ENCODE measurements around the gene LAPTM5. TPM values are rescaled to one million over a fixed set of nuclear protein-coding genes. Genes with fewer than 3 reads are reported as not detected.

The LAPTM5 gene
- total RNA-seq, 1 experiment from 2014 or later = 1.9 TPM

DNA sequence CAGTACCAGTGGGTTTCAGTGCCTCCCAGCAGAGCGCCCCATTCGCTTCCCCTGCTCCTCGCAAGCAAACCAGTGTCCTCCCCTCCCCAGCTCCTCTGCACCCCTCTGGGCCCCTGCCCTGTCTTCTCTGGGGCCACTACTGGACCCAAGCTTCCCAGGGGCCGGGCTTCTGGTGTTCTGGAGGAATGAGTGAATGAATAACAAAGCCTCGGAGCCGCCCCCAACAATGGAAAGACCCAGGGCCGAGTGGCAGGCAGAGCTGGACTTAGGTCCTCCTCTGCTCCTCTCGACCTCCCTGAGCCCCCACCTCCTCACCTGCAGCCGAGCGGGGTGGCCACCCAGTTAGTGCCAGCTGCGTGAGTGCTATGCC lies 71.8 kb downstream of the LAPTM5 start:
- intact Hi-C loops (cut with micrococcal nuclease; ENCODE audit: unreplicated experiment) (no loop called here), in situ Hi-C loops (cut with HindIII; ENCODE audit: low pct_unique_long_range_greater_than_20kb, low sequenced_read_pairs) (no loop called here)
- TF ChIP-seq, protein P1, sequence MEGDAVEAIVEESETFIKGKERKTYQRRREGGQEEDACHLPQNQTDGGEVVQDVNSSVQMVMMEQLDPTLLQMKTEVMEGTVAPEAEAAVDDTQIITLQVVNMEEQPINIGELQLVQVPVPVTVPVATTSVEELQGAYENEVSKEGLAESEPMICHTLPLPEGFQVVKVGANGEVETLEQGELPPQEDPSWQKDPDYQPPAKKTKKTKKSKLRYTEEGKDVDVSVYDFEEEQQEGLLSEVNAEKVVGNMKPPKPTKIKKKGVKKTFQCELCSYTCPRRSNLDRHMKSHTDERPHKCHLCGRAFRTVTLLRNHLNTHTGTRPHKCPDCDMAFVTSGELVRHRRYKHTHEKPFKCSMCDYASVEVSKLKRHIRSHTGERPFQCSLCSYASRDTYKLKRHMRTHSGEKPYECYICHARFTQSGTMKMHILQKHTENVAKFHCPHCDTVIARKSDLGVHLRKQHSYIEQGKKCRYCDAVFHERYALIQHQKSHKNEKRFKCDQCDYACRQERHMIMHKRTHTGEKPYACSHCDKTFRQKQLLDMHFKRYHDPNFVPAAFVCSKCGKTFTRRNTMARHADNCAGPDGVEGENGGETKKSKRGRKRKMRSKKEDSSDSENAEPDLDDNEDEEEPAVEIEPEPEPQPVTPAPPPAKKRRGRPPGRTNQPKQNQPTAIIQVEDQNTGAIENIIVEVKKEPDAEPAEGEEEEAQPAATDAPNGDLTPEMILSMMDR (IDR thresholded peaks at IDR 0.05) = no peak
- TF ChIP-seq POLR2AphosphoS5 (IDR thresholded peaks at IDR 0.05; ENCODE audit: low read depth, low read length) (no peak), SIN3A (IDR thresholded peaks at IDR 0.05; ENCODE audit: borderline replicate concordance, insufficient read depth, low read depth, low read length) (no peak), TCF7L2 (IDR thresholded peaks at IDR 0.05; ENCODE audit: low read depth, low read length) (no peak)
- TF ChIP-seq, protein P2, sequence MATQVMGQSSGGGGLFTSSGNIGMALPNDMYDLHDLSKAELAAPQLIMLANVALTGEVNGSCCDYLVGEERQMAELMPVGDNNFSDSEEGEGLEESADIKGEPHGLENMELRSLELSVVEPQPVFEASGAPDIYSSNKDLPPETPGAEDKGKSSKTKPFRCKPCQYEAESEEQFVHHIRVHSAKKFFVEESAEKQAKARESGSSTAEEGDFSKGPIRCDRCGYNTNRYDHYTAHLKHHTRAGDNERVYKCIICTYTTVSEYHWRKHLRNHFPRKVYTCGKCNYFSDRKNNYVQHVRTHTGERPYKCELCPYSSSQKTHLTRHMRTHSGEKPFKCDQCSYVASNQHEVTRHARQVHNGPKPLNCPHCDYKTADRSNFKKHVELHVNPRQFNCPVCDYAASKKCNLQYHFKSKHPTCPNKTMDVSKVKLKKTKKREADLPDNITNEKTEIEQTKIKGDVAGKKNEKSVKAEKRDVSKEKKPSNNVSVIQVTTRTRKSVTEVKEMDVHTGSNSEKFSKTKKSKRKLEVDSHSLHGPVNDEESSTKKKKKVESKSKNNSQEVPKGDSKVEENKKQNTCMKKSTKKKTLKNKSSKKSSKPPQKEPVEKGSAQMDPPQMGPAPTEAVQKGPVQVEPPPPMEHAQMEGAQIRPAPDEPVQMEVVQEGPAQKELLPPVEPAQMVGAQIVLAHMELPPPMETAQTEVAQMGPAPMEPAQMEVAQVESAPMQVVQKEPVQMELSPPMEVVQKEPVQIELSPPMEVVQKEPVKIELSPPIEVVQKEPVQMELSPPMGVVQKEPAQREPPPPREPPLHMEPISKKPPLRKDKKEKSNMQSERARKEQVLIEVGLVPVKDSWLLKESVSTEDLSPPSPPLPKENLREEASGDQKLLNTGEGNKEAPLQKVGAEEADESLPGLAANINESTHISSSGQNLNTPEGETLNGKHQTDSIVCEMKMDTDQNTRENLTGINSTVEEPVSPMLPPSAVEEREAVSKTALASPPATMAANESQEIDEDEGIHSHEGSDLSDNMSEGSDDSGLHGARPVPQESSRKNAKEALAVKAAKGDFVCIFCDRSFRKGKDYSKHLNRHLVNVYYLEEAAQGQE (IDR thresholded peaks at IDR 0.05; ENCODE audit: insufficient read depth in 1 of 2, low read depth in 2 of 2, low read length in 1 of 2) = no peak
- ATAC-seq (no peak), DNase-seq (ENCODE audit: low read depth, low spot score) (no peak)
- Histone ChIP-seq H3K27me3 (ENCODE audit: control insufficient read depth, insufficient read depth, low read length) (peaks cover 13% of the 10 kb centered on the region; the same call in 1 of the 2 replicates), H3K9me3 (ENCODE audit: control insufficient read depth, insufficient read depth, low read depth, low read length) (no peaks in the 10 kb centered on the region), H3K36me3 (ENCODE audit: control insufficient read depth, insufficient read depth, low read length) (no peaks in the 10 kb centered on the region), H3K4me1 (ENCODE audit: control insufficient read depth, insufficient read depth, low read length) (no peaks in the 10 kb centered on the region; the same call in 1 of the 2 replicates), H3K27ac (ENCODE audit: low read length) (no peak overlapping the region), H3K4me3 (ENCODE audit: low read depth in 2 of 2, low read length in 2 of 2) (no peak overlapping the region)
- ChIA-PET CTCF (no interaction called here), POLR2A (no interaction called here)
- BruUV-seq (replicated peaks) = no TSS peak

DNA sequence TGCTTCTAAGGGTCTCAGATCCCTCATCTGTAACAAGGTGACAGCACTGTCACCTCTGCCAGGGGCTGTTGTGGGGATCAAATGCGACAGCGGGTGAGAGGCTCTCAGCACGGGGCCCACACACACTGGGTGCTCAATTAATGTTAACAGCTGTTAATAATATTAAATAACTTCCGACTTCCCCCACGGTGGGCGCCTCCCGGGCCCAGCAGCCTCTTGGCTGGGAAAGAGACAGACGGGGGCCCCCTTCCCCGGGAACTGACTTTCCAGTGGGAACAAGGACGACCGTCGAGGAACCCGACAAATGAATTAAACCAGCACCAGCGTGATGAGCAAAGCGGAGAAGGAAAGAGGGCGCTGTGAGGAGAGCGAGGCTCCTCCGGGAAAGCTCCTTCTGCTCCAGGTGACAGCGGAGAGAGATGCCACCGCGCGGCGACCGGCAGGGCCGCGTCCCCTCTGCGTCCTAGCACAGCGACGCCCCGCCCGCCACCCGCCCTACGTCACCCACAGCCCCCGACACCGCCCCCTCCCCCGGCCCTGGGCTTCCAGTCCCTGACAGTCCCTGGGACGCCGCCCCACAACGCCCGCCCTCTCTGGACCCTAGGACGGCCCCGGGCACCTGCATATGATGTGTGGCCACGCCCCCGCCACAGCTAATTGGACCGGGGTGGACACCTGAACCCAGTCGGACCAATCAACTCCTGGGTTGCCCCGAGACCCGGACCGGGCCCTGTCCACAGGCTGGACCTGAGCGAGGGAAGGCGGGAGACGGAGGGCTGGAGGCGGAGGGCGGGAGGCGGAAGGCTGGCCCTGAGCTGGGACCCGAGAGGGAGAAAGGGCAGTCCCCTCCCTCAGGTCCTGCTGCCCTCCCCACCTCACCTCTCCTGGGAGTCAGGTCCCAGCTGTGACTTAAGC lies 72.4 kb downstream of the LAPTM5 start:
- peak; percentile 74 for ATAC-seq
- ChIA-PET CTCF (no interaction called here), POLR2A (no interaction called here)
- TF ChIP-seq POLR2AphosphoS5 (IDR thresholded peaks at IDR 0.05; ENCODE audit: low read depth, low read length) (no peak), TCF7L2 (IDR thresholded peaks at IDR 0.05; ENCODE audit: low read depth, low read length) (no peak), SIN3A (IDR thresholded peaks at IDR 0.05; ENCODE audit: borderline replicate concordance, insufficient read depth, low read depth, low read length) (no peak)
- TF ChIP-seq, protein P1 (IDR thresholded peaks at IDR 0.05) = no peak
- TF ChIP-seq, protein P2 (IDR thresholded peaks at IDR 0.05; ENCODE audit: insufficient read depth in 1 of 2, low read depth in 2 of 2, low read length in 1 of 2) = no peak
- H3K9me3 ChIP-seq (ENCODE audit: control insufficient read depth, insufficient read depth, low read depth, low read length) = no peaks in the 10 kb centered on the region
- in situ Hi-C loops (cut with HindIII; ENCODE audit: low pct_unique_long_range_greater_than_20kb, low sequenced_read_pairs) (no loop called here), intact Hi-C loops (cut with micrococcal nuclease; ENCODE audit: unreplicated experiment) (no loop called here)
- BruUV-seq (replicated peaks) = no TSS peak
- DNase-seq (ENCODE audit: low read depth, low spot score) = no peak
- no peaks in the 10 kb centered on the region; the same call in 1 of the 2 replicates for H3K4me1 ChIP-seq (ENCODE audit: control insufficient read depth, insufficient read depth, low read length)
- peaks cover 13% of the 10 kb centered on the region; the same call in 1 of the 2 replicates for H3K27me3 ChIP-seq (ENCODE audit: control insufficient read depth, insufficient read depth, low read length)
- no peak overlapping the region for H3K27ac ChIP-seq (ENCODE audit: low read length)
- no peaks in the 10 kb centered on the region for H3K36me3 ChIP-seq (ENCODE audit: control insufficient read depth, insufficient read depth, low read length)
- H3K4me3 ChIP-seq (ENCODE audit: low read depth in 2 of 2, low read length in 2 of 2) = no peak overlapping the region
